ENCODE measurements around the gene IL16.

GRCh38 chr15:81253846-81254245, 57.2 kb downstream of the IL16 start:
- TF ChIP-seq CTCF (IDR thresholded peaks at IDR 0.05): no peak
- no peak for TF ChIP-seq POLR2A (IDR thresholded peaks at IDR 0.05)
